ENCODE data around the gene NLK. TPM values are rescaled to one million over a fixed set of nuclear protein-coding genes. Genes with fewer than 3 reads are reported as not detected.

Gene NLK
- total and polyA plus RNA-seq, 2 of the 4 experiments (the other 2 are of a cell fraction): 15.3 to 23.3 TPM

- H2AK9ac ChIP-seq (replicated peaks; ENCODE audit: low read depth, low read length, poor library complexity): no peak overlapping the region
- H3K27me3 ChIP-seq (ENCODE audit: control insufficient read depth, insufficient read depth, low read length): no peaks in the 10 kb centered on the region
- H2BK5ac ChIP-seq (ENCODE audit: low read depth, low read length, poor library complexity, severe bottlenecking): no peak overlapping the region
- POLR2A ChIA-PET (ENCODE audit: unreplicated experiment): interaction anchor here (0.6 kb wide), 1 partner anchor 78 kb away, joined by 19 read pairs; no protein-coding TSS in a partner anchor
- no peak overlapping the region for H4K8ac ChIP-seq (ENCODE audit: low read depth in 2 of 2, low read length in 2 of 2)
- H3K4me3 ChIP-seq (ENCODE audit: insufficient read depth, low read depth, low read length): no peak overlapping the region
- no peak overlapping the region for H3K18ac ChIP-seq (ENCODE audit: low read depth, low read length)
- peaks cover 10 to 80% of the 10 kb centered on the region in 2 experiments for H3K79me1 ChIP-seq (ENCODE audit: low read depth in 1 of 2, low read length in 2 of 2)
- peaks cover 11% of the 10 kb centered on the region for H3K4me1 ChIP-seq (ENCODE audit: control insufficient read depth, insufficient read depth, low read length)
- in situ Hi-C loops (cut with MboI; ENCODE audit: low sequenced_read_pairs) (no loop called here), dilution Hi-C loops (cut with HindIII; ENCODE audit: low sequenced_read_pairs, unreplicated experiment) (no loop called here), intact Hi-C loops (cut with micrococcal nuclease) (loop anchor here (5.0 kb wide), 1 partner anchor 74 kb away; no protein-coding TSS in a partner anchor)
- peaks cover 65% of the 10 kb centered on the region for H4K20me1 ChIP-seq (ENCODE audit: insufficient read depth, low read length)
- ATAC-seq (ENCODE audit: low read depth): no peak
- no peak overlapping the region for H3K23ac ChIP-seq (ENCODE audit: low read depth, low read length)
- no peak overlapping the region for H2AK5ac ChIP-seq (ENCODE audit: low read depth, low read length)
- no peak overlapping the region for H3K14ac ChIP-seq (replicated peaks; ENCODE audit: low read depth, low read length)
- TF ChIP-seq RAD21 (IDR thresholded peaks at IDR 0.05; ENCODE audit: low read length) (no peak), SMC3 (IDR thresholded peaks at IDR 0.05; ENCODE audit: low read depth, low read length) (no peak), MXI1 (IDR thresholded peaks at IDR 0.05; ENCODE audit: borderline replicate concordance, low read depth, low read length) (no peak), FOS (IDR thresholded peaks at IDR 0.05; ENCODE audit: low read depth, low read length) (no peak), RCOR1 (IDR thresholded peaks at IDR 0.05; ENCODE audit: insufficient replicate concordance, low read length) (no peak), NFE2L2 (IDR thresholded peaks at IDR 0.05; ENCODE audit: low read depth, low read length) (no peak), POLR2A (IDR thresholded peaks at IDR 0.05; ENCODE audit: low read depth, low read length) (no peak), MAFK (IDR thresholded peaks at IDR 0.05; ENCODE audit: low read depth, low read length) (no peak), USF2 (IDR thresholded peaks at IDR 0.05; ENCODE audit: low read depth, low read length) (no peak)
- TF ChIP-seq, protein P1, sequence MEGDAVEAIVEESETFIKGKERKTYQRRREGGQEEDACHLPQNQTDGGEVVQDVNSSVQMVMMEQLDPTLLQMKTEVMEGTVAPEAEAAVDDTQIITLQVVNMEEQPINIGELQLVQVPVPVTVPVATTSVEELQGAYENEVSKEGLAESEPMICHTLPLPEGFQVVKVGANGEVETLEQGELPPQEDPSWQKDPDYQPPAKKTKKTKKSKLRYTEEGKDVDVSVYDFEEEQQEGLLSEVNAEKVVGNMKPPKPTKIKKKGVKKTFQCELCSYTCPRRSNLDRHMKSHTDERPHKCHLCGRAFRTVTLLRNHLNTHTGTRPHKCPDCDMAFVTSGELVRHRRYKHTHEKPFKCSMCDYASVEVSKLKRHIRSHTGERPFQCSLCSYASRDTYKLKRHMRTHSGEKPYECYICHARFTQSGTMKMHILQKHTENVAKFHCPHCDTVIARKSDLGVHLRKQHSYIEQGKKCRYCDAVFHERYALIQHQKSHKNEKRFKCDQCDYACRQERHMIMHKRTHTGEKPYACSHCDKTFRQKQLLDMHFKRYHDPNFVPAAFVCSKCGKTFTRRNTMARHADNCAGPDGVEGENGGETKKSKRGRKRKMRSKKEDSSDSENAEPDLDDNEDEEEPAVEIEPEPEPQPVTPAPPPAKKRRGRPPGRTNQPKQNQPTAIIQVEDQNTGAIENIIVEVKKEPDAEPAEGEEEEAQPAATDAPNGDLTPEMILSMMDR (conservative IDR thresholded peaks at IDR 0.05; ENCODE audit: low read depth, low read length): no peak
- TF ChIP-seq, protein P2, sequence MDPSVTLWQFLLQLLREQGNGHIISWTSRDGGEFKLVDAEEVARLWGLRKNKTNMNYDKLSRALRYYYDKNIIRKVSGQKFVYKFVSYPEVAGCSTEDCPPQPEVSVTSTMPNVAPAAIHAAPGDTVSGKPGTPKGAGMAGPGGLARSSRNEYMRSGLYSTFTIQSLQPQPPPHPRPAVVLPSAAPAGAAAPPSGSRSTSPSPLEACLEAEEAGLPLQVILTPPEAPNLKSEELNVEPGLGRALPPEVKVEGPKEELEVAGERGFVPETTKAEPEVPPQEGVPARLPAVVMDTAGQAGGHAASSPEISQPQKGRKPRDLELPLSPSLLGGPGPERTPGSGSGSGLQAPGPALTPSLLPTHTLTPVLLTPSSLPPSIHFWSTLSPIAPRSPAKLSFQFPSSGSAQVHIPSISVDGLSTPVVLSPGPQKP (IDR thresholded peaks at IDR 0.05; ENCODE audit: borderline replicate concordance, low read depth, low read length): no peak
- no peak overlapping the region for H2AFZ ChIP-seq (replicated peaks; ENCODE audit: low read length, poor library complexity)
- no peak overlapping the region for H2BK20ac ChIP-seq (ENCODE audit: low read depth, low read length)
- no peaks in the 10 kb centered on the region for H3K9me3 ChIP-seq (ENCODE audit: control insufficient read depth, insufficient read depth, low read length)
- CTCF ChIA-PET: interaction anchor here (1.3 kb wide), 1 partner anchor 13 kb away, joined by 4 read pairs; no protein-coding TSS in a partner anchor
- BruUV-seq (replicated peaks): no TSS peak
- no peak overlapping the region for H3K27ac ChIP-seq (ENCODE audit: insufficient read depth, low read length)
- H3K56ac ChIP-seq (ENCODE audit: extremely low read depth, insufficient read depth, low read length): no peak overlapping the region
- no CpG with 5 or more reads among the region's 2 CpGs for WGBS, 2 experiments (ENCODE audit: extremely low coverage in 2 of 2, insufficient read length in 1 of 2)
- H2BK15ac ChIP-seq (ENCODE audit: low read depth, low read length): no peak overlapping the region
- H3K36me3 ChIP-seq (ENCODE audit: control insufficient read depth, insufficient read depth, low read length): no peaks in the 10 kb centered on the region
- H3K9me1 ChIP-seq (ENCODE audit: insufficient read depth, low read length): peaks cover 6% of the 10 kb centered on the region; the same call in 1 of the 2 replicates
- no peak overlapping the region for H3K4ac ChIP-seq (ENCODE audit: low read depth, low read length)
- no peak overlapping the region for H3K9ac ChIP-seq (ENCODE audit: low read depth, low read length)
- DNase-seq: no peak
- no peak overlapping the region for H4K5ac ChIP-seq (ENCODE audit: low read depth, low read length)
- H4K91ac ChIP-seq (ENCODE audit: insufficient read depth, low read depth, low read length): no peak overlapping the region
- no peak overlapping the region for H2BK120ac ChIP-seq (ENCODE audit: low read depth, low read length)
- H3K4me2 ChIP-seq (ENCODE audit: low read depth, low read length): no peak overlapping the region
These were observed 11.2 kb downstream of the NLK start for GRCh38 chr17:28053725-28054124.

All from IMR-90 (cell line).